Endometrium (tissue), 2 donors: ENCODE data around the gene RPS15A.

Source experiments
- FAIRE-seq: peaks from 2 replicates; lab custom pipeline; 2012; peaks lifted over from hg19 to GRCh38; lab: Jason Lieb, UNC
- donor health status: control.
- donor health status: control.

The RPS15A gene

GRCh38 chr16:18789850-18790706 lies at the start of gene RPS15A:
Gene RPS15A (minus strand): TSS chr16:18790334. CDS start chr16:18789113, 1,221 bp downstream.
- FAIRE-seq, result peak; percentile 93

DNA sequence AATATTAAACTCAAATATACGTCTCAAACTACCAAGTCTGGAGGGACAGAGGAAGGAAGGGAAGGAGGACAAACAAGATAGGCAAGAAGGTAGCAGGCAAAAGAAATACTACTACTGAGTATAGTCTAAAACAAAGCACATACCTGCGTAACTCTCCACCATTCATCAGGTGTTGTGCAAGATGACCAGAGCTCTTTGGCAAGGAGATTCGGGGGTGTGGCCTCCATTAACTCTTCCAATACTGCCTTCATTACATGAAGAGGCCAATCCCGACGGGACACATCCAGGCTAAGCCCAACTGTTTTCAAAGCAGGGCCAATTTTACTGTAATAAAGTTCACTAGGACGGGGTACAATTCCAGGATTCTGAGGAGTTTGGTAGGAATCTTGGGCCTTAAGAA lies 49.4 kb upstream of the RPS15A start:
- no peak for FAIRE-seq

DNA sequence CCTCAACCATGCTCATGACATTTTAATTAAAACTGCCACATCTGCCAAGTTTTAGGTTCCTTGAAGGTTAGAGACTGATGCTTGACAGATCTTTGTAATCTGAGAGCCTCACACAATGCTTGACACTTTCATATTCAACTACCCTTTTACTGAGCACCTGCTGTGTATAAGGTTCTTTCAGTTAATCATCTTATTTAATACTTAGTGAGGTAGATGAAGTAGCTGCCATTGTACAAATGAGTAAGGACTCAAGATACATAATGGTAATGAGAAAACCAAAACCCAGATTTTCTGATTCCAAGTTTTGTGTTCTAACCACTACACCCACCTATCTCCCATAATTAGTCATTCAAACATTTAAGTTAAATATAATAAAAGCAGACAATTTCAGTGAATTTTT lies 46.6 kb upstream of the RPS15A start:
- no peak for FAIRE-seq

- FAIRE-seq, result no peak
These were observed 44.7 kb upstream of the RPS15A start for GRCh38 chr16:18834864-18835263.

DNA sequence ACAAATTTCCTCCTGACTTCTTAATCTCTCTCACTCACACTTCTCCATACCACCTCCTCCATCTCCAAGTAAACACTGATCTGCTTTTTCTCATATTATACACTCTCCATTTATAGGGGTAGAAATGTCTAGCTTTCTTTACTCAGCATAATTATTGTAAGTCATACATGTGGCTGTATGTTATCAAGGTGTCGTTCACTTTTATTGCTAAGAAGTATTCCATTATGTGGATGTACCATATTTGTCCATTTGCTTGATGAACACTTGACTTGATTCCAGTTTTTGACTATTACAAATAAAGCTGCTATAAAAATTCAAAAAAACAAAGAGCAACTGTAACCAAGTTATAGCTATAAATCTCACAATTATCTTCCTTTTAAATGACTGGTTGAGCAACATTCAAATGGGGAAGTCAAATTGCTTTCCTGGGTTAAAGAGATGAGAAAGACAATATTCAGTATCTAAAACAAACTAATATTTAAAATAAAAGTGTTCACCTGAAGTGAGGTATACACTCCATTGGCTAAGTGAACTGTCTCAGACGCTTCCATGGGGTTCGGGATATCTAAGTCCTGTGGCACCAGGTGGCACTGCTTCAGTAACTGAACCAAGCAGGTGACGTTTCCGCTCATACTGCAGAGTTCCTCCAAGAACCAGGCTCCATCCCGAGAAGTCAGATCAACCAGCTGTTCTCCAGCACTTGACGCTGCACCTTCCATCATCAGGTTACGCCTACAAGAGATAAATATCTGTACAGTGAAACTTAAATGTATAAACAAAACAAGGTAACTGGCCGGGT lies 43.8 kb upstream of the RPS15A start:
- no peak for FAIRE-seq

DNA sequence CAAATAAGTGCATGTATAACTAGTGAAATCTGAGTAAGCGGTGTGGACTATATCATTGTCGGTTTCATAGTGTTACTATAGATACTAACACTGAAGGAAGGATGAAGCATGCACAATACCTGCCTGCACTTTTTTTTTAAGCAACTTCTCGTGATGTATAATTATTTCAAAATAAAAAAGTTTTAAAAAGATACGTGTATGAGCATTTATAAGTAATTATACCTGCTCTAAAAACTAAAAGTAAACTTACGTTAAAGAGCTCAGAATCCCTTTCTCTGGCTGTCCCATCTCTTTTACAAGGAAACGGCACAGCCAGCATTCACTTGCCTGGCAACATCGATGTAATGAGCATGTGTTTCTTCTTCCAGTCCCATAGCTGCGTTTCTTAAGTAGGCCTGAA lies 42.5 kb upstream of the RPS15A start:
- no peak for FAIRE-seq

- no peak for FAIRE-seq
These were observed 41.9 kb upstream of the RPS15A start for GRCh38 chr16:18832006-18832405.

DNA sequence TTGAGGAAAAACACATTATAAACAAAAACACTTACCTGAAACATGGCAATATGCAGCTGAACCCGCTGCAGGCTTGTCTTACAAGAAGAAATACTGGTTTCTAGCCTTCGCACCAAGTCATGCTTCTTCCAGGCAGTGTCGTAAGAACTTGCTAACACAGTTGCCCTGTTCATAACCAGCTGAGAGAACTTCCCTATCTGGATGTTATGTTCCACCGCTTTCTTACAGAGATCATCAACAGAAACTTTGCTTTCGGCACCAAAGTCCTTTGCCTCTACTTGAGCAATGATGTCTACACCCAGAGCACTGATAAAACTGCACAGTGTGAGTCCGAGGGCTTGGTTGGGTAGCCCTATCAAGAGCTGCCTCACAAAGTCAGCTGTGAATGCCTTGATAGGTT lies 39.1 kb upstream of the RPS15A start:
- no peak for FAIRE-seq

- no peak for FAIRE-seq
These were observed 37.8 kb upstream of the RPS15A start for GRCh38 chr16:18827890-18828289.

GRCh38 chr16:18816286-18816685 lies 26.2 kb upstream of the RPS15A start:
- no peak for FAIRE-seq

GRCh38 chr16:18811925-18812324 lies 21.8 kb upstream of the RPS15A start:
- no peak for FAIRE-seq

DNA sequence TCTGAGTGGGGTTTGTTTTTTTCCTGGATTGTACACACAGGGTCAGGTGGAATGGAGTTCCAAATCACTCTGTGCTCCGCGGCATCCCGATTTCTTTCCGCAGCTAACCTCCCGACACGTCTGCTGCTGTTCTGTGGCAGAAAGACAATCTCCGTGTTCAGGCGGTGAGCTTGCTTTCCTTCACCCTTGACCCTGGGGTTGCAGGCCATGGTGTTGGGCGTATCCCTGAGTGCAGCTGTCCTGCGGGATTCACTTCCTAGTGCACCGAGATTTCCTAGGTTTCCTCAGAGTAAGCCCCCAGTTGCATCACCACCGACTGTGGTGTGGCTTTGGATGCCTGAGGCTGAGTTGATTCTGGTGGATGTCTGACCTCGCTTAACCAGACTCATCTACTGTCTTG lies 19.0 kb upstream of the RPS15A start:
- FAIRE-seq, result no peak

DNA sequence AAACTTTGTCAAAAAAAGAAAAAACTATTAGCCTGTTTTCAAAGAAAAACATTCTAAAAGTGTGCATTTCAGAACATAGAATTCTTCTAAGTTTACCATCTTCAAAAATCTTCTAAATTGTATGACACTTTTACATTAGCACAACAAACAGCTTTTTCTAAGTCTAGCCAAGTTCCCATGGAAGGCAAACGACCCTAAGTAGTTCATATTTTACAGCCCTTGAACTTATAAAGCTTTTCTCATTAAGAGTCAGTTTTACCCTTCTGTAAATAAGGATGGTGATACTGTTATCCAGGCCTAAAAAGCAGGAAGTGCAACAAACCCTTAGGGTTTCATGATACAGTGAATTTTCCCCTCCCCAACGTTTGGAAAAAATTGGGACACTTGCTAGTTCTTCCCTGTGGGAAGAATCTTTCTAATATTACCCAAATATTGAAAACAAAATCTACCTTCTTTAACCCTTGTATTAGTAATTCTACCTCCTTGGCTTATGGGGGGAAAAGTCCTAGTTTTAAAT lies 15.2 kb upstream of the RPS15A start:
- no peak for FAIRE-seq

DNA sequence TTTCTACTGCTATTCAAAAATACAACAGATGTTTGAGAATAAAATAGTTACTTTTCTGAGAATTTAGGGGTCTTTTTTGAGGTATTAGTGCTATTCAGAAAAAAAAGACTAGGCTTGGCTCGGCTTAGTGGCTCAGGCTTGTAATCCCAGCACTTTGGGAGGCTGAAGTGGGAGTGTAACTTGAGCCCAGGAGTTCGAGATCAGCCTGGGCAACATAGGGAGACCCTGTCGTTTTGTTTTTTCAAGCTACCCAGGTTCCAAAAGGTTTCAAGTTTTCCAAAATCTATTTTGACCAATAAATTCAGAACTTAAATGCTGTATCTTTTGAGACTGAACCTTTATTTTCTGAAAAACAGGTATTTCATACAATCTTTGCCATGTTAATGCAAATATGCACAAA lies 14.4 kb upstream of the RPS15A start:
- FAIRE-seq, result no peak

DNA sequence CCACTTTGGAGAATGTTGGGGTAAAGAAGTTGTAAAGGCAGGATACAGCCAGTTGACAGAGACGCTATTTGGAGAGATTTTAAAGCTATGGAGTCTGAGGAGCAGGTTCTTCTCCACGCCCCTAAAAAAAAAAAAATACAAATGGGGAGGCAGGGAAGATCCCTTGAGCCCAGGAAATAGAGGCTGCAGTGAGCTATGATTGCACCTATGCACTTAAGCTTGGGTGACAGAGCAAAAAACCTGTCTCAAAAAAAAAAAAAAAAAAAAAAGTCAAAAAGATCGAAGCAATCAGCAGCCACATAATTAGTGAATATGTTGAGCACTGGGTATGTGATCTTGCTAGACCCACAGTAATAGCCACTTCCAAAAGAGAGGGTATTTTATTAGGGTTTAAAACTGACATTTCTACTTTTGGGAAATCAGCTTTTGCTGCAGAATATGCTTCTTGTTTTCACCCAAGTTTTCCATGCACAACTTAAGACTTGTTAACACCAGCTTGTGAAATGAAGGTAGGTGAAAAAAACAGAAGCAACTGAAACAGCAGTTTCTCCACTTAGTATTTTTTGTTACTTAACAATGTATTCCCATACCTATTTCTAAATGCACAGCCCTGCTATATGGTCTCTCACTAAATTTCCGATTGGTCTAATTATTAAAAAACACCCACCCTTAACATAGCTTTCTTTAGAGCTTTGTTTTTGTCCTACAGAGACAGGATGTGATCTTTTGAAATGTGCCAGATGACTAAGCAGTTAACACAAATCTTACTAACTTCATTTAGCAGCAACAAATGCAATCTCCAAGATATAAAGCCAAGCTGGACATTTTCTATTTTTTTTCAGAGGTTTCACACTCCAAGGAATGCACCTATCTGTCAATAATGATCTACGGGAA lies 13.7 kb upstream of the RPS15A start:
- no peak for FAIRE-seq

DNA sequence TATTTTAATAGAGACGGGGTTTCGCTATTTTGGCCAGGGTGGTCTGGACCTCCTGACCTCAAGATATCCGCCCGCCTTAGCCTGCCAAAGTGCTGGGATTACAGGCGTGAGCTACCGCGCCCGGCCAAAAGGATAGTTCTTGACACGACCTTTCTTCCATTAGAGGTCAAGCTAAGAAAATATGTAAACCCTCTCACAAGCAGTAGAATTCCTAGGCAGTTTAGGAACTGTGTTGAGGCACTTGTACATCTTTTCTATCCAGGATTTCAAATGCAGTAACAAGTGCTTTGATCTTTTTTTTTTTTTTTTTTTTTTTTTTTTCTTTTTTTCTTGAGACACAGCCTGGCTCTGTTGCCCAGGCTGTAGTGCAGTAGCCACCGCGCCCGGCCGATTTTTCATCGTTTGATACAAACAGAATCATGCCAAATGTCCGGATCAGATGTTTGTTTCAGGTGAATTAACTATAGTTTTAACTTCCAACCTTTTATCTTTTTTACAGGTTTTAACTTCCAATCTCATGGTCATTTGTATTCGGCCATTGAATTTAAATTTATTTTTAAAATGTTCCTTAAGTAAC lies 12.7 kb upstream of the RPS15A start:
- no peak for FAIRE-seq

DNA sequence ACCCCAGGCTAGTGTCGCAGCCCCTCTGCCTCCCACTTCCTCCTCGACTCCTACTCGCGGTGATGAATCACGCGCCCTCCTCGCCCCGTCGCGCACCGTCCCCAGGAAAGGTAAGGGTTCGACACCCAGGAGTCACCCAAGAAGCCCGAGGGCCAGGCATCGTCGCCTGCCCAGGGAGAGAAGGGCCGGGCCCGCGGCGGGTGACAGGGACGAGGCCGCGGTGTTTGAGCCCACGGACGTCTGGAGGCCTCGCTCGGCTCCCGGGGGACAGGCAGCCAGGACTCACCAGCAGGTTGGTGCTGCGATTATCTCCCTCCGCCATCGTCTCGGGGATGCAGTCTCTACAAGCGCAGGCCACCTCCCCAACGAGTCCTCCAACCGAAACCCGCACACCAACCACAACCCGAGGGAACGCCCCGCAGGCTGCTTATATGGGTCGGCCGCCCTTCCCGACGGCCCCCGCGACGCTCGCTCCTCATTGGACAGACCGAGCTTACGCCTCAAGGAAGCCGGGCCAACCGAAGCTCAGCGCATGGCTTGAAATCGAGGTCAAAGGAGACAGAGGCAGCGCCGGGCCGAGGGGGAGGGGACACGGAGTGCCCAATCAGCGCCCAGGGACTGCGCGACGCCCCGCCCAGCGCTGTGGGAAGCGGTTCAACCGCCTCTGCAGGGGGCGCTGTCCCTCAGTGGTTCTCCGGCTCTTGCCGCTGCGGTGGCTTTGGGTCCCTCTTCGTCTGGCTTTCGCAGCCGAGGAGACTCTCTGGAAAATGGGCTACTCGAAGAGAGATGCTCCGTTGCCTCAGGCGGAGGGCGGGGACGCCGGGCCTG lies 11.2 kb upstream of the RPS15A start, which contains the start of gene ARL6IP1:
TSS of gene ARL6IP1 (minus strand) at position 405 of the 828 bp plus-strand sequence. CDS start at position 322, 83 bp downstream.
- peak; percentile 99 for FAIRE-seq

- FAIRE-seq, result no peak
These were observed 10.6 kb upstream of the RPS15A start for GRCh38 chr16:18800775-18801144.

DNA sequence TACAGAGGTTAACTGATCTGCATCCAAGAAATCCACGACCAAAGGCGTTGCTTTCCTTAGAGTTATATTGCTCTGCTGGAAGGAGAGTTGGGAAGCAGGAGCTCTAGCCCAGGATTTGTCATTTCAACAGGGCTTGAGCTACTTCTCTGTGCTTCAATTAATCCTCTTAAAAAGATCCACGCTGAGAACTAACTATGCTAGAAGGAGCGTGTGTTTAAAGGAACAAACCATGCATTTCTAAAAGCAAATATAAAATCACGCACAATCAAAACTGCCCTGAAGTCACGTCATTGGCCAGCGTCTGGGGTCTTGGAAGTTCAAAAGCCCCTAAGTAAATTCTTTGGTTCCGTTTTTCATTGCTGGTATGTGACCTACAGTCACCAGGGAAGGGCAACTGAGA lies 10.2 kb upstream of the RPS15A start:
- no peak for FAIRE-seq

DNA sequence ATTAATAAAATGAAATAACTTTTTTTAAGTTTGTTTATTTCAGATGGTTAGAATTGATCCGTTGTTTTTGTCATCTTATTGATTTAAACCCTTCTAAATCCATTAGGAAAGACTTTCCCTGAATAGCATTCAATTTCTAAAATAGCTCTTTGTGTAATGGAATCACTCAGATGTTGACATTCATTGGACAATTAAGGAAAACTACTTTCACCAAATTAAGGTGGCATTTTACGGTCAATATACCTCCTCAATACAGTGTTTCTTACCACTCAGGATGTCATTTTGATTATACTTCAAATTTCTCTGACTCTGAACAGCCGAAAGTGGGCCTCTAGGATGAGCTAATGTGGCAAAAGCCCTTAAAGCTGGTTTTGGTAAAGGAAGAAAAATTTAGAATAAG lies 9.4 kb upstream of the RPS15A start:
- no peak for FAIRE-seq

GRCh38 chr16:18797746-18798145 lies 7.6 kb upstream of the RPS15A start:
- no peak for FAIRE-seq
